ENCODE data around the gene AACS. TPM values are rescaled to one million over a fixed set of nuclear protein-coding genes. Genes with fewer than 3 reads are reported as not detected.

Gene AACS
- total and polyA plus RNA-seq, 3 donors from 2014 or later = 26.0 to 44.8 (median 31.7) TPM

- no peak overlapping the region for H3K4me3 ChIP-seq
- no peaks in the 10 kb centered on the region for H3K9me3 ChIP-seq
- H3K27me3 ChIP-seq = no peaks in the 10 kb centered on the region
- no peaks in the 10 kb centered on the region for H3K36me3 ChIP-seq (ENCODE audit: low read depth, missing control alignments)
- DNase-seq = no peak
- H3K27ac ChIP-seq = no peak overlapping the region
- intact Hi-C loops (cut with DNase I; ENCODE audit: low total_unique reads) = no loop called here
- 82 to 86% methylated on average over 9 of the region's 9 CpGs for WGBS, 2 donors
- TF ChIP-seq, protein P1, sequence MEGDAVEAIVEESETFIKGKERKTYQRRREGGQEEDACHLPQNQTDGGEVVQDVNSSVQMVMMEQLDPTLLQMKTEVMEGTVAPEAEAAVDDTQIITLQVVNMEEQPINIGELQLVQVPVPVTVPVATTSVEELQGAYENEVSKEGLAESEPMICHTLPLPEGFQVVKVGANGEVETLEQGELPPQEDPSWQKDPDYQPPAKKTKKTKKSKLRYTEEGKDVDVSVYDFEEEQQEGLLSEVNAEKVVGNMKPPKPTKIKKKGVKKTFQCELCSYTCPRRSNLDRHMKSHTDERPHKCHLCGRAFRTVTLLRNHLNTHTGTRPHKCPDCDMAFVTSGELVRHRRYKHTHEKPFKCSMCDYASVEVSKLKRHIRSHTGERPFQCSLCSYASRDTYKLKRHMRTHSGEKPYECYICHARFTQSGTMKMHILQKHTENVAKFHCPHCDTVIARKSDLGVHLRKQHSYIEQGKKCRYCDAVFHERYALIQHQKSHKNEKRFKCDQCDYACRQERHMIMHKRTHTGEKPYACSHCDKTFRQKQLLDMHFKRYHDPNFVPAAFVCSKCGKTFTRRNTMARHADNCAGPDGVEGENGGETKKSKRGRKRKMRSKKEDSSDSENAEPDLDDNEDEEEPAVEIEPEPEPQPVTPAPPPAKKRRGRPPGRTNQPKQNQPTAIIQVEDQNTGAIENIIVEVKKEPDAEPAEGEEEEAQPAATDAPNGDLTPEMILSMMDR (IDR thresholded peaks at IDR 0.05) = no peak
- TF ChIP-seq POLR2A (IDR thresholded peaks at IDR 0.05) = no peak
- no peaks in the 10 kb centered on the region for H3K4me1 ChIP-seq
Measured at GRCh38 chr12:125113789-125114188, 48.6 kb downstream of the AACS start.

DNA sequence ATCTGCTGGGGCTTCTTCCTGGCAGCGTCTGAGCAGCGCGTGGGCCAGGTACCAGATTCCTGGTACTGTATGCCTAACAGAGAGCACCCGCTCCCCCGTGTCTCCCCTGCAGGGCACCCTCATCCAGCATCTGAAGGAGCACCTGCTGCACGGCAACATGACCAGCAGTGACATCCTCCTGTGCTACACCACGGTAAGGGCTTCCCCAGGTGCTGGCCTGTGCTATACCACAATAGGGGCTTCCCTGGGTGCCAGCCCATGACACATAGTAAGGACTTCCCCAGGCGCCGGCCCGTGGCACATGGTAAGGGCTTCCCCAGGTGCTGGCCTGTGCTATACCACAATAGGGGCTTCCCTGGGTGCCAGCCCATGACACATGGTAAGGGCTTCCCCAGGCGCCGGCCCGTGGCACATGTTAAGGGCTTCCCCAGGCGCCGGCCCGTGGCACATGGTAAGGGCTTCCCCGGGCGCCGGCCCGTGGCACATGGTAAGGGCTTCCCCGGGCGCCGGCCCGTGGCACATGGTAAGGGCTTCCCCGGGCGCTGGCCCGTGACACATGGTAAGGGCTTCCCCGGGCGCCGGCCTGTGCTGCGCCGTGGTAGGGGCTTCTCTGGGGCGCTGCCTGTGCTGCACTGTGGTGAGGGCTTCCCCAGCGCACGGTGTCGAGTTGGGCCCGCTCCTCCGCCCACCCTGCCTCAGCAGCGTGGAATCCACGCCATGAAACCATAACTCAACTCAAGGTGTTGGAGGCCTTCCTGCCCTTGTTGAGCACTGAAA lies 49.3 kb downstream of the AACS start:
- Histone ChIP-seq H3K9me3 (no peaks in the 10 kb centered on the region), H3K27me3 (no peaks in the 10 kb centered on the region), H3K27ac (no peak overlapping the region), H3K36me3 (ENCODE audit: low read depth, missing control alignments) (no peaks in the 10 kb centered on the region), H3K4me1 (no peaks in the 10 kb centered on the region), H3K4me3 (no peak overlapping the region)
- TF ChIP-seq POLR2A (IDR thresholded peaks at IDR 0.05) = no peak
- TF ChIP-seq, protein P1 (IDR thresholded peaks at IDR 0.05) = no peak
- no peak for DNase-seq
- WGBS, 2 donors = 91 to 100% methylated on average over 9 to 29 of the region's 40 CpGs
- intact Hi-C loops (cut with DNase I; ENCODE audit: low total_unique reads) = no loop called here

DNA sequence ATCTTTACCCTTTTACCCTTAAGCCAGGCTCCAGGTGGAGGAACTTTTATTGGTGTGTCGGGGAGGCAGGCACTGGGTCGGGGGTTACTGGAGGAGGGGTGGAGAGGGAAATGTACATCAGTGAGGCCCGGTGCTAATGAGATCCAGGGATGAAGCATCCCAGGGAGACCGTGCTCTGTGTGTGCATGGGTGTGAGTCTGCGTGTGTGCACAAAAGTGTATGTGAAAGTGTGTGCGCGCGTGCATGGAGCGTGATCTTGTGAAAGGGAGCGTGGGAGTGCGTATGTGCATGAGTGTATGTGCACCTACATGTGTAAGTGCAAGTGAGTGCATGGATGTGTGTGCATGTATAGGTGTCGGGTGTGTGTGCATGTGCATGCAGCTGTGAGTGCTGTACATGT lies 55.3 kb downstream of the AACS start:
- 87 to 90% methylated on average over 12 of the region's 12 CpGs for WGBS, 2 donors

GRCh38 chr12:125121106-125121505 lies 55.9 kb downstream of the AACS start:
- H3K36me3 ChIP-seq (ENCODE audit: low read depth, missing control alignments) = no peaks in the 10 kb centered on the region
- WGBS, 2 donors = 89 to 97% methylated on average over 10 to 14 of the region's 14 CpGs
- no peak for DNase-seq
- H3K4me1 ChIP-seq = no peaks in the 10 kb centered on the region
- H3K27ac ChIP-seq = no peak overlapping the region
- H3K27me3 ChIP-seq = no peaks in the 10 kb centered on the region
- no peaks in the 10 kb centered on the region for H3K9me3 ChIP-seq
- TF ChIP-seq, protein P1 (IDR thresholded peaks at IDR 0.05) = no peak
- no peak for TF ChIP-seq POLR2A (IDR thresholded peaks at IDR 0.05)
- intact Hi-C loops (cut with DNase I; ENCODE audit: low total_unique reads) = no loop called here
- H3K4me3 ChIP-seq = no peak overlapping the region

More for the DNA sequence above, 55.3 kb downstream of the AACS start:
- intact Hi-C loops (cut with DNase I; ENCODE audit: low total_unique reads) = no loop called here
- Histone ChIP-seq H3K4me3 (no peak overlapping the region), H3K36me3 (ENCODE audit: low read depth, missing control alignments) (no peaks in the 10 kb centered on the region), H3K9me3 (no peaks in the 10 kb centered on the region), H3K27ac (no peak overlapping the region), H3K27me3 (no peaks in the 10 kb centered on the region), H3K4me1 (no peaks in the 10 kb centered on the region)
- TF ChIP-seq, protein P1 (IDR thresholded peaks at IDR 0.05) = no peak
- no peak for TF ChIP-seq POLR2A (IDR thresholded peaks at IDR 0.05)
- DNase-seq = no peak

- WGBS, 2 donors = 92 to 93% methylated on average over 10 to 14 of the region's 14 CpGs
- no peaks in the 10 kb centered on the region for H3K36me3 ChIP-seq (ENCODE audit: low read depth, missing control alignments)
- DNase-seq = no peak
Measured at GRCh38 chr12:125122668-125123067, 57.4 kb downstream of the AACS start.

More at GRCh38 chr12:125122668-125123067, 57.4 kb downstream of the AACS start:
- H3K27ac ChIP-seq = no peak overlapping the region
- TF ChIP-seq POLR2A (IDR thresholded peaks at IDR 0.05) = no peak
- TF ChIP-seq, protein P1 (IDR thresholded peaks at IDR 0.05) = no peak
- no peak overlapping the region for H3K4me3 ChIP-seq
- intact Hi-C loops (cut with DNase I; ENCODE audit: low total_unique reads) = no loop called here
- H3K9me3 ChIP-seq = no peaks in the 10 kb centered on the region
- H3K4me1 ChIP-seq = no peaks in the 10 kb centered on the region
- H3K27me3 ChIP-seq = no peaks in the 10 kb centered on the region
